CD4-positive, alpha-beta T cell treated with Interleukin-6 at 100 ng/mL for 8 hours (primary cell): ENCODE results near the gene HAO1.
"Not testable (repeated sequence)": the region's sequence is repeated elsewhere in the genome, so short reads cannot be mapped to it uniquely, and the experiment has no call there.

Experiments used
- DNase-seq: peaks from one replicate; pipeline ENCODE4 v3.0.0-alpha.2; 2020; ENCODE audit warnings: mixed read lengths, low spot score

Gene HAO1

GRCh38 chr20:7855545-7855944 is 84.7 kb downstream of the HAO1 start:
- DNase-seq: no peak

DNA sequence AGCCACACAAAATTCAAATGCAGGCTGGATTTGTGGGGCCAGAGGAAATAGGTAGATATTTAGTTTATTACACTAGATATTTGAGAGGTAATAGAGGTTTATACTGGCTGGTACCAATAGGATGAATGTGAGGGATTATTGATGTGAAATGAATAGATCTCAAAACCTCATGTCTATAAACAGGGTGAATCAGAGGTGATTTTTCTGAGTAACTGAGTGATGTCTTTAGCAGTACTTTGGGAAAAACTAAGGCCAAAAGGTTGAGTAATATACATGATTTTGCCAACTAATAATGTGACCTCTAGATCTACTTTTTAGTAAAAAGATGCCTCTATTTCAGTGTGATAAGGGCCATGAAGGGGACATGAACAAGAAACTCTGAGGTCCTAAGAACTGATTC is 86.8 kb downstream of the HAO1 start:
- no peak for DNase-seq

- DNase-seq: no peak
These were observed 89.3 kb downstream of the HAO1 start for GRCh38 chr20:7850775-7851490.

GRCh38 chr20:7849675-7850074 is 90.6 kb downstream of the HAO1 start:
- DNase-seq: no peak

DNA sequence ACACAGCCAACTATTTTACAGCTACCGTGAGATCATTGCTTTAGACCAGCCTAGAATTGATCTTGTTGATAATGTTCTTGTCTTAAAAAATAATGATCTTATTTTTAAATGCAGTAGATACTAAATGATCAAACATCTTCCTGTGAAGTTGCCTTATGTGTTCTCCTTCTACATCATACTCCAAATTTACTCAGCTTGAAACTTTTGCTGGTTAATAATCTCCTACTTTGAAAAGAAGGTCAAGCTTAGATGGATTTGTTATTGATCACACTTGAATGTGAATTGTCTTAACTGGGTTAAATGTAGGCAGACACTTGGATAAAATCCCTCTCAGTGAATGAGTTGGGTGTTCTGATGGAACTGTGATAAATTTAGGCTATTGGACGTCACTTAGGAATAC is 91.9 kb downstream of the HAO1 start:
- DNase-seq: no peak

- DNase-seq: no peak
These were observed 96.6 kb downstream of the HAO1 start for GRCh38 chr20:7843613-7844012.

DNA sequence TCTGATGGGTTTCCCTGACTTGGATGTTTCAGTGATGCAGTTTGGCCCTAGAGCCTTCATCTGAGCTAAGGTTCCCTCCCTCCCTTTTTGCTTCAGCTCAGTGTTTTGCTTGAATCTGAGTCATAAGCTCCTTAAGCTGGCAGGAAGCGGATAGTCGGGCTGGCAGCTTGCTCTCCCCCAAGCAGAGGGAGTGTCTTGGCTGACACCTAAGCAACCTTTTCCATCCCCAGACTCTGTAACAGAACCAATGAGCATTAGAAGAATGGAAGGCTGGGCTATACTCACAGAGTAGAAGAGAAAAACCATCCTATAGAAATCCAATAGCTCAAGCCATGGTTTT is 98.3 kb downstream of the HAO1 start:
- DNase-seq: no peak

- DNase-seq: no peak
These were observed 98.8 kb downstream of the HAO1 start for GRCh38 chr20:7841291-7841970.

DNA sequence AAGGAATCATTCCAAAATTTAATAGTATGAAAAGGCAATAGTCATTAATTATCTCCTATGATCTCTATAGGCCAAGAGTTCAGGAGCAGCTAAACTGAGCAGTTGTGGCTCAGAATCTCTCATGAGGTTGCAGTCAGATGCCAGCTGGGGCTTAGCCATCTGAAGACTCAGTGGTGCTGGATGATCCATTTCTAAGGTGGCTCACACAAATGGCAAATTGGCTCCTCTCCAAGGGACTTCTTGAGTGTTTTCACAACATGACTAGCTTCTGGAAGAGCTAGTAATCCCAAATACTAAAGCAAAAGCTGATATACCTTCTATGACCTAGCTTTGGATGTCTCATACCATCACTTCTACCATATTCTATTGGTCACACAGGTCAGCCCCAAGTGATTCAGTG is 104.2 kb downstream of the HAO1 start:
- no peak for DNase-seq

GRCh38 chr20:7834441-7834840 is 105.8 kb downstream of the HAO1 start:
- not testable (repeated sequence) for DNase-seq
